NOMO-1 treated with DMSO at 0.1 percent for 48 hours (cell line): ENCODE measurements around the gene ABL1.
"Not testable (repeated sequence)": the region's sequence is repeated elsewhere in the genome, so short reads cannot be mapped to it uniquely, and the experiment has no call there.

Experiments used
- DNase-seq: peaks from one replicate; lab custom pipeline; 2025; ENCODE audit not compliant: unreplicated experiment; lab: John Stamatoyannopoulos, UW

ABL1 gene

DNA sequence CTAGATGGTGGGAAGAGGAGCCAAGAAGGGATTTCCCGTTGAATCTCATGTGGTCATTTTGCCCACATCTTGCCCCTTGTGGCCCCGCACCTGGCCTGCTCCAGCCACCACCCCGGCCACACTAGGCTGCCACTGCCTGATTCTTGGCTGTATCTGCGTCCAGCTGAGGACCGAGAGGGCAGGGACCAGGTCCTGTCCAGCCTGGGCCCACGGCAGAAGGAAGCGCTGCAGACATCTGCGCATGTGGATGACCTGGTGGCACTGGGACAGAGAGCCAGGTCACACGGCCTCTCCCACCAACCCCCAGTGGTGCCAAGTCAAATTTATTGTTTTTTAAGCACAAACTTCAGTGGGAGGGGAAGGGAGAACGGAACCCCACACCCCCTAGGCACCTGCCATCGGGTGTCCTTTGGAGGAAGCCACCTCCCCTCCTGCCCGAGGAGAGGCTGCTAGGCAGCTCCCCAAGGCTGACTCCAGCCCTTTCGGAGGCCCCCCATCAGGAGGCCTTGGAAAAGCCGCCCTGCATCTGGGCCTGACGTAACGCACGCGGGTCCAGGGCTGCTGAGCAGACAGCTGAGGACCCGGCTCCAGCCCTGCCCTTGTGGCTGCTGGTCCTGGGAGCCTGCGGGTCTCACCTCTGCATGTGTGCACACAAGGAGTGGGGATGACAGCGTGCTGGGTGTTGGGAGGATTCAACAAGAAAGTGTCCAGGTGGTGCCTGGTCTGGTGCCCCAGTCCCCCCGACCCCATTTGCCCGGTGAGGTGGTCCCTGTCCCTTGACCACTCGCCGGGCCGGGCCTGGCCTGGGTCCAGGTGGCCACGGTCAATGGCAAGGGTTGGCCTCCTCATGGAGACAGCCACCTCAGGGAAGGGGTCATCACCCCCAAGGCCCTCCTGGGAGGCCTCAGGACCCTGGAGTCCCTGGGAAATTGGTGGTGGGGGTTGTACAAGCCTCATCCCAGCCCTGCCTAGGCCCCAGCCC is 67.4 kb downstream of the ABL1 start:
- DNase-seq, result no peak

DNA sequence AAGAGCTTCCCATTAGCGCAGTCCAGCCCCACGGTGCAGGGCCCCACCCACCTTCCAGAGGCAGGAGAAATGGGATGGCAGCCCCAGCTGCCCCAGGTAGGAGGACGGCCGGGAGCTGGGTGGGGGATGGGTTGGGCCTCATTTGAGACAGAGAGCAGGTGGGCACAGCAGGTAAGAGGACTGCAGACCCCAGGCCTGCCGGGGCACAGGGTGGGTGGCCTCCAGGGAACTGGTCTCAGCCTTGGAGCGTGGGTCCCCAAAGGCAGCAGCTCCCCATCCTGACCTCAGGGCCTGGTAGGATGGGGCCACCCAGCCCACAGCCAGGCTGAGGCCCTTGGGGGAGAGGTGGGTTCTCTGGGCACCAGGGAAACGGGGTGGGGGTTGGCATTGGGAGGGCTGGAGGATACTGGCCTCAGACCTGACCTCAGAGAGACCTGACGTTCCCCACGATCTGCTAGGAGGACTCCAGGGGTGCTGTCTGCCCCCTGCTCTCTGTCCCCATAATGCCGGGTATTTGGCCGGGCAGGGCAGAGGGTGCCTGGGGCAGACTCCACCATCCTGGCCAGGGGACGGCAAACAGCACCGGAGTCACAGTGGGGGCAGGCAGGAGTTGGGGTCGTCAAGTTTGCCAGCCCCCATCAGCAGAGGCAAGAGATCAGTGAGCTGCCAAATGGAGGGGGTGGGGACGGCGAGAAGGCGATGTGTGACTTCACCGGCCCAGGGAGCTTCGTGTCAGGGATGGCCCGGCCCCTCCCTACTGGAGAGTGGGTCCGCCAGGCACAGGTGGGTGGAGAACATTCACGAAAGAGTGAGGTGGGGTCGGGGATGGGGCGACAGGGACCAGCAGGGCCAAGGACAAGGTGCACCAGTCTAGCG is 68.4 kb downstream of the ABL1 start:
- DNase-seq, result no peak

DNA sequence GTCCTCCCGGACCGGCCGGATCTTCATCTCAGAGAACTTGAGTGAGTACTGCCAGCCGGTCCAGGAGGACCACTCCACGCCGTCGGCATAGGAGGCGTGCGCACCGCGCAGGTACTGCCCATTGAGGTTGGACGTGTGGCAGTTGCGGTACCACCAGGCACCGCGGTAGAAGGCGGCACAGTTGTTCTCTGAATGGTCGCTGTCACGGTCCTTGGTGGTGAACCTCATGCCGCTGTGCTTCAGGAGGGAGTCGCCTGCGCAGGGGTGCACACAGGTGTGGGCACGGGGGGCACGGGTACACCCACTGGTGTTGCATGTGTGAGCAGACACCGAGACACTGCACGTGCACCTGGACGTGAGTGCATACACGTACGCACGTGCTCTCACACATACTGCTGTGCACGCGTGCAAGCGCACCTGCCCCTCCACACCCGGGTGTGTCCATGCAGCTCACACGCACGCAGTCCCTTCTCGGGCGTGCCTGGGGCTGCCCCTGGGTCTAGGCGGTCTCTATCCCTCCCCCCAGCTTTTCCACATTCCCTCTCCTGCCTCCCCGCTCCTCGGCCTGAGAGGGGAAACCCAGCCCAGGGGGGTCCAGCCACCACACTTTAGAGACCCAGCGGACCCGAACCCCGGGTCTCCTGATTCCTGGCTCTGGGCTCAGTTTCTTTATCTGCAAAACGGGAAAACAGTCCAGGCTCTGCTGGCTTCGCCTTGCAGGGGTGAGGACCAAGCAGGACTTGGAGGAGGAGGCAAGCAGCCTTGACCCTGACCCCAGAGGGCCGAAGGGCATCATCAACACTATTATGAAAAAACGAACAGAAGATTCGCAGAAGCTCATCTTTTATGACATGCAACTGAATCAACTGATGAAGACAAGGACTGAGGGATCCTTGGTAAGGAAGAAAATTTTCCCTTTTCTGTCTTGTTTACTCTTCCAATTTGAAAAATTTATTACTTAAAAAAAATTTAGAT is 69.3 kb downstream of the ABL1 start:
- DNase-seq, result no peak

DNA sequence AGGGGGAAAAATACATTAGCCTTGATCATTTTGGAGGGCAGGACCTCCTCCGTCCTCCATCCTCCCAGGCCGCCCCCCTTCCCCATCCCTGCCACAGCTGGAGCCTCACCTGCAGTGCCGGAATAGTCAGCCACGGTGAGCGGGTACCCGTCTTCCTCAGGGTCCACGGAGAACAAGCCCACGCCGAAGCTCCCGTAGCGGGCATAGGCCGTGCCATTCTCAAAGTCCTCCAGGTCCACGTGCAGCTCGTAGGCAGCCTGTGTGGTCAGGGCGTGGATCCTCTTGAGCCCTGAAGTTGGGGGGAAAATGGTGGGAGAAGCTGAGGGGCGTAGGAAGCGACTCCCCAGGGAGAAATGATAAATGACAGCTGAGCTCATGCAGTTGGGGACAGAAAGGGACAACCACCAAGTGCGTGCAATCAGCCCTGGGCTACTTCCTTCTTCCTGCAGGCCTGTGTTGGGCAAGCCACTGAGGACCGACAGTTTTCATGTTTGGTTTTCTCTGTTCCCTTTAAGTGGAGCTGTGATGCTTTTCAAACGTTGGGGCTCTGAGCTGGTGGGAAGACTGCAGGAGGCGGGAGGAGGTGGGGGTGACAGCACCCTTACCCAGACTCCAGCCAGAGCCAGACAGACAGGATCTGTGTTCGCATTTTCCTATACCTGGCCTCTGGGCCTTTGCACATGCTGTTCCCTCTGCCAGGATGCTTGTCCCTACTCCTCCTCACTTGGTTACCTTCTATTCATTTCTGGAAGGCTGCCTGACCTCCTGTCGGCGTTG is 70.3 kb downstream of the ABL1 start:
- no peak for DNase-seq

DNA sequence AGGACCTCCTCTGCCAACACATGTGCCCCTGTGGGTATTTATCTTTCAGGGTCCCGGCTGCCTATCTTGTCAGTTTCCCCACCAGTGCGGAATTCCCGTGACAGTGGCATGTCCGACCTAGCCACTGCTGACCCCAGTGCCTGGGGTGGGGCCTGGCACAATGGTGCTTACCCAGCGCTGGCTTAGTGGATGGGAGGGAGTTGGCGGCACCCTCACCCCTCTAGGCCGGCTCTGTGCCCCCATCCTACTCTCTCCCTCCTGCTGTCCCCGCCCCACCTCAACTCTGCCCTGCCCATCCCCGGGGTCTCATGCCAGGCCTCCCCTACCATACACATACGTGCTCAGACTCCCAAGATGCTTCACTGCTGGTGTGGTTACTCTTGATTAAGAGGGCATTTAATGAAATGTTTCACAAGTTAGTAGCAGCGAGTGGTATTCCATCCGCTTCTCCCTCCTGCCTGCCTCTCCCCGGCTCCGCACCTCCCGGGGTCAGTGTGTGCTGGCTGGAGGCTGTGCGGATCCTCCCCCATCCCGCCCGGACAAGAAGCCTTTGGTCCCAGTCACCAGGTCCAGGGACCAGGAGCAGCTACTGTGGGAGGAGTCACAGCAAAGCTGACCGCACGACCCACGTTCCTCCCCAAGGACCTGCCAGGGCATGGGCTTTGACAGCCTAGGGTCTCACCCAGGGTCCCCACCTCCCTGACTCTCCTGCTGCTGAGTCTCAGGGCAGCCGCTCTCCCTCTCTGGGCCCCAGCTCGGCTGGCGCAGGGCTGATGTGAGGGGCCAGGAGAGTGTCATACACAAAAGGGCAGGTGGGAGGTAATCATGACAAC is 71.1 kb downstream of the ABL1 start:
- no peak for DNase-seq

DNA sequence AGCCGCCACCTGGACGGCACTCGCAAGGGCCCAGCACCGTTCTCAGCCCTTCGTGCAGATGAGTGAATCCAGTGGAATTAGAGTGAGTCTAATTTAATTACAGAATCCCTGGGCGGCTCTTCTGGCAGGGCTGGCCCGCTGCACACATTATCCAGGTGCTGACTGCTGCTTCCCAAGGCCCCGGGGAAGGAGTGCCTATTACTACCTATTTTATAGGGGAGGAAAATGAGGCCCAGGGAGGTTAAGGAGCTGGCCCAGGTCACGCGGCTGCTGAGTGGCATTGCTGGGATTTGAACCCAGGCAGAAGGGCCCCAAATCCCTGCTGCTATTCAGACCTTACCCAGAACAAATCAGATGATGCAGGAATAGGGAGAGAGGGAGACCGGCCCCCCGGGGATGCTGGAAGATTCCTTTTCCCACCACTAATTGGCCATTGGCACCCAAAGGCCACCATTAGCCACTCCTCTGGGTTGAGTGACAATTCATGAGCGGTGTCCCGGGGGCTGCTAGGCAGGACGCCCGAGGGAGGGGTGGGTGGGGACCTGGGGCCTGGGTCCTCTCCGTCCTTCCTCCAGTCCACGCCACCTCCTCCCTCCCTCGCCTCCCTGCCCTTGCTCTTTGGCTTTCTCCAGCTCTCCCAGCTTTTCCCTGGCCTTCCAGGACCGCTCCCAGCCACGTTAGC is 71.8 kb downstream of the ABL1 start:
- no peak for DNase-seq

DNA sequence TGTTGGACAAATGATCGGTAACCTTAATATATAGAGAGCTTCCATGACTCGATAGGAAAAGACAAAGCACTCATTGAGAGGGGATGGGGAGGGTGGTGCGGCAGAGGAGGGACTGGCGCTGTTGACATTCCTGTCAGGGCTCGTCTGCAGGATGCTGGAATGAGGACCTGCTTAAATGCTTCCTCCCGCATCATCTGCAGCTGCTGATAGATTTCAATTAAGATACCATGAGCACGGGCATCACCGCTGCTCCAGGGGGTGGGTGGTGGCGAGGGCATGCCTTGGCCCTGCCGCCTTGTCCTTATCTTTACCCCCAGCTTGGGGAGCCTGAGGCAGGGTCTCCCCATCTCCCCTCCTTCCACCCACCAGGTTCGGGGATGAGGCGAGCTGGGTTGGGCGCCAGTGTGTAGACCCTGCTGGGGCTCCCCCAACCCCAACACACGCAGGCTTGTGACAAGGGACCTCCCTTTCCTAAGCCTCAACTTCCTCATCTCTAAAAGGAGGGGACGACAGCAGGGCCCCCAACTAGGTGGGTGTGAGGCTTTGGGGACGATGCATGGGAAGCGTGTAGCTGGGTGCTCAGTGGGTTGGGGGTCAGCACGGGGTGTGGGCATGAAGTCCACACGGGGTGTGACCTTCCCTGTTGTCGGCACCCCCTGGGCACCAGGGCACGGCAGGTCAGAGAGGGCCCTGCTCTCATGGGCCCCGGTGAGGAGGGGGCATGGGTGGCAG is 73.3 kb downstream of the ABL1 start:
- DNase-seq, result no peak

GRCh38 chr9:130908878-130909355 is 73.9 kb downstream of the ABL1 start:
- DNase-seq, result no peak

DNA sequence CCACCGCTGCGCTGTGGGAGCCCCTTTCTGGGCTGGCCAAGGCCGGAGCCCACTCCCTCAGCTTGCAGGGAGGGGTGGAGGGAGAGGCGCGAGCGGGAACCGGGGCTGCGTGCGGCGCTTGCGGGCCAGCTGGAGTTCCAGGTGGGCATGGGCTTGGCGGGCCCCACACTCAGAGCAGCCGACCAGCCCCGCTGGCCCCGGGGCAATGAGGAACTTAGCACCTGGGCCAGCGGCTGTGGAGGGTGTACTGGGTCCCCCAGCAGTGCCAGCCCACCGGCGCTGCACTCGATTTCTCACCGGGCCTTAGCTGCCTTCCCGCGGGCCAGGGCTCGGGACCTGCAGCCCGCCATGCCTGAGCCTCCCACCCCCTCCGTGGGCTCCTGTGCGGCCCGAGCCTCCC is 75.0 kb downstream of the ABL1 start:
- not testable (repeated sequence) for DNase-seq

DNA sequence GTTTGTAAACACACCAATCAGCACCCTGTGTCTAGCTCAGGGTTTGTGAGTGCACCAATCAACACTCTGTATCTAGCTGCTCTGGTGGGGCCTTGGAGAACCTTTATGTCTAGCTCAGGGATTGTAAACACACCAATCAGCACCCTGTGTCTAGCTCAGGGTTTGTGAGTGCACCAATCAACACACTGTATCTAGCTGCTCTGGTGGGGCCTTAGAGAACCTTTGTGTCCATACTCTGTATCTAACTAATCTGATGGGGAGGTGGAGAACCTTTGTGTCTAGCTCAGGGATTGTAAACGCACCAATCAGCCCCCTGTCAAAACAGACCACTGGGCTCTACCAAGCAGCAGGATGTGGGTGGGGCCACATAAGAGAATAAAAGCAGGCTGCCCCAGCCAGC is 75.6 kb downstream of the ABL1 start:
- not testable (repeated sequence) for DNase-seq

GRCh38 chr9:130911254-130912049 is 76.4 kb downstream of the ABL1 start:
- DNase-seq, result no peak

GRCh38 chr9:130912932-130913598 is 78.0 kb downstream of the ABL1 start:
- no peak for DNase-seq

- DNase-seq, result no peak
Observed at GRCh38 chr9:130913599-130914416, 78.8 kb downstream of the ABL1 start.

DNA sequence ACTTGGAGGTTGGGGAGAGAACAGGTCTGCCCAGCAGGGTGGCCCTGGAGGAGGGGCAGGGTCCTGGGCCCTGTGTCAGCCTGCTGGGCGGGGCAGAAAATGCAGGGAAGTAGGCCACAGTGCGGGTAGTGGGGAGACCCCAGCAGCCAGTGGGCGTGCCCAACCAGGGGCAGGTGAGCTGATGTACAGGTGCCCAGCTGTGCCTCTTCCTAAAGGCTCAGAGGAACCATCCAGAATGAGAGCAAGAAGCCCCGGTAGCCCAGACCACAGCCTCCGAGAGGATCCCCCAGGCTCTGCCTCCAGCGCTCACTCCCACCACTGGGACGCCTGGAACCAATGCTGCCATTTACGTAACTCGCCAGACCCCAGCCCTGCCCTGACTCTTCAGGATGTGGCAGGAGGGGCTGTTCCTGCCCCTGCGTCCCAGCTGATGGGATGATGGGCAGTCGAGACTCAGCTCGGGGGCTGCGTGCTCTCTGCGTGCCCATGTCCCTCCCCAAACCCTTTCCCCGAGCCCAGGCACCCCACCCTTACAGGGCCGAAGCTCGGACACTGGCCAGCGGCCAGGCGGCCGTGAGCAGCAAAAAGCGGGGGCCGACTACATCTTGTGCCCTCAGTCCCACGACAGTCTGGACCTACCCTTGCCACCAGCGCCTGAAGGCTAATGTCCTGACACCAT is 79.5 kb downstream of the ABL1 start:
- no peak for DNase-seq

- DNase-seq, result no peak
Observed at GRCh38 chr9:130915096-130915447, 80.0 kb downstream of the ABL1 start.
